ENCODE results near the gene ANKRD16. TPM values are rescaled to one million over a fixed set of nuclear protein-coding genes. Genes with fewer than 3 reads are reported as not detected.
"Not testable (repeated sequence)": the region's sequence is repeated elsewhere in the genome, so short reads cannot be mapped to it uniquely, and the experiment has no call there.

The ANKRD16 gene
- total RNA-seq, 1 donor from 2014 or later: 9.2 TPM

DNA sequence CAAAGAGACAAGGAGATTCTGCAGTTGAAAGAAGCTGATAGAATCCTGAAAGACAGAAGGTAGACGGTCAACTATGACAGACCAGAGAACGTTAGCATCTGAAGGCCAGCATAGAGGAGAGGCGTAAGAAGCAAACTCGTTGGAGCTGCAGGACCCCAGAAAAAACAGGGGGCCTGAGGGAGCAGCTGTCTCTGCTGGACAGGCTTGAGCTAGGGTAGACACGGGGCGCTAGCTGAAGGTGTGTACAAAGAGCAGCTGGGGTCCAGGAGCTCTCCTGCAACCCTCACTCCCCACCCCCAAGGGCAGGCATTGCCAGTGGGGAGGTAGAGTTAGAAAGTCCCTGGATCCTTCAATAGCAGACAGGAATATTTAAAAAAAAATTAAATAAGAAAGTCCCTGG lies 61.9 kb downstream of the ANKRD16 start:
- no peak for DNase-seq
- H3K36me3 Mint-ChIP-seq (ENCODE audit: low read depth): no peaks in the 10 kb centered on the region
- no peak overlapping the region for H3K4me3 Mint-ChIP-seq
- TF ChIP-seq, protein P1, sequence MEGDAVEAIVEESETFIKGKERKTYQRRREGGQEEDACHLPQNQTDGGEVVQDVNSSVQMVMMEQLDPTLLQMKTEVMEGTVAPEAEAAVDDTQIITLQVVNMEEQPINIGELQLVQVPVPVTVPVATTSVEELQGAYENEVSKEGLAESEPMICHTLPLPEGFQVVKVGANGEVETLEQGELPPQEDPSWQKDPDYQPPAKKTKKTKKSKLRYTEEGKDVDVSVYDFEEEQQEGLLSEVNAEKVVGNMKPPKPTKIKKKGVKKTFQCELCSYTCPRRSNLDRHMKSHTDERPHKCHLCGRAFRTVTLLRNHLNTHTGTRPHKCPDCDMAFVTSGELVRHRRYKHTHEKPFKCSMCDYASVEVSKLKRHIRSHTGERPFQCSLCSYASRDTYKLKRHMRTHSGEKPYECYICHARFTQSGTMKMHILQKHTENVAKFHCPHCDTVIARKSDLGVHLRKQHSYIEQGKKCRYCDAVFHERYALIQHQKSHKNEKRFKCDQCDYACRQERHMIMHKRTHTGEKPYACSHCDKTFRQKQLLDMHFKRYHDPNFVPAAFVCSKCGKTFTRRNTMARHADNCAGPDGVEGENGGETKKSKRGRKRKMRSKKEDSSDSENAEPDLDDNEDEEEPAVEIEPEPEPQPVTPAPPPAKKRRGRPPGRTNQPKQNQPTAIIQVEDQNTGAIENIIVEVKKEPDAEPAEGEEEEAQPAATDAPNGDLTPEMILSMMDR (IDR thresholded peaks at IDR 0.05): no peak
- ATAC-seq (ENCODE audit: low read depth): no peak
- H3K9me3 Mint-ChIP-seq: no peaks in the 10 kb centered on the region
- peaks cover 13% of the 10 kb centered on the region for H3K4me1 Mint-ChIP-seq
- no peak overlapping the region for H3K27ac Mint-ChIP-seq
- no peaks in the 10 kb centered on the region for H3K27me3 Mint-ChIP-seq
- POLR2A ChIA-PET: interaction anchor here (0.5 to 2.1 kb wide), 3 partner anchors 10 to 26 kb away, joined by 3 to 16 read pairs (median 10); no protein-coding TSS in a partner anchor
- CTCF ChIA-PET: no interaction called here
- intact Hi-C loops (cut with micrococcal nuclease): no loop called here

DNA sequence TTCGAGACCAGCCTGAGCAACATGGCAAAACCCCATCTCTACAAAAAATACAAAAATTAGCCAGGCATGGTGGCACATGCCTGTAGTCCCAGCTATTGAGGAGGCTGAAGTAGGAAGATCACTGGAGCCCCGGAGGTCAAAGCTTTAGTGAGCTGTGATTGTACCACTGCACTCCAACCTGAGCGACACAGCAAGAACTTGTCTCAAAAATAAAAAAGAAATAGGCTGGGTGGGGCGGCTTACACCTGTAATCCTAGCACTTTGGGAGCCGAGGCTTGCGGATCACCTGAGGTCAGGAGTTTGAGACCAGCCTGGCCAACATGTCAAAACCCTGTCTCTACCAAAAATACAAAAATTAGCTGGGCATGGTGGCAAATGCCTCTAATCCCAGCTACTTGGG lies 63.2 kb downstream of the ANKRD16 start:
- ChIA-PET POLR2A (interaction anchor here (1.3 to 2.1 kb wide), 2 partner anchors 9 to 26 kb away, joined by 3 to 16 read pairs; no protein-coding TSS in a partner anchor), CTCF (interaction anchor here (0.6 kb wide), 1 partner anchor 38 kb away, joined by 3 read pairs; no protein-coding TSS in a partner anchor)
- H3K4me1 Mint-ChIP-seq: peaks cover 19% of the 10 kb centered on the region

DNA sequence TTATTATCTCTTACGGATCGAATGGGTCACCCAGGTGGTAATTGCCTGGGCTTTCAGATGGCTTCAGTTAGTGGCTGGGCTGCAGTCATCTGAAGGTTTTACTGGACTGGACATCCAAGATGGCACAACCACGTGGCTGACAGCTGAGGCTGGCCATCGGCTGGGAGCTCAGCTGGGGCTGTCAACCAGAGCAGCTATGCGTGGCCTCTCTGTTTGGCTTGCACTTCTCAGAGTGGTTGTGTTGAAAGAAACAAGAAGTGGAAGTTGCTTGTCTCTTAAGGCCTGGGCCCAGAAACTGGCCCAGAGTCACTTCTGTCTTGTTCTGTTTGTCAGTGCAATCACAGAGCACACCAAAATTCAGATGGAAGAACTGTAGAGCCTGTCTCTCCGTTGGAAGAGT lies 70.8 kb downstream of the ANKRD16 start:
- ChIA-PET CTCF (interaction anchor here (0.6 to 2.4 kb wide), 8 partner anchors 11 to 378 kb away, joined by 3 to 8 read pairs (median 4); no protein-coding TSS in a partner anchor), POLR2A (interaction anchor here (0.7 to 9.6 kb wide), 12 partner anchors 9 to 263 kb away, joined by 3 to 373 read pairs (median 10); partner anchors contain the start of genes ANKRD16 and FBH1)
- DNase-seq: no peak
- intact Hi-C loops (cut with micrococcal nuclease): loop anchor here (1.0 kb wide), 1 partner anchor 11 kb away; no protein-coding TSS in a partner anchor
- peak overlapping the region; percentile 94 for H3K27ac Mint-ChIP-seq
- TF ChIP-seq, protein P1 (IDR thresholded peaks at IDR 0.05): no peak
- H3K27me3 Mint-ChIP-seq: no peaks in the 10 kb centered on the region
- peaks cover 3% of the 10 kb centered on the region for H3K36me3 Mint-ChIP-seq (ENCODE audit: low read depth)
- no peaks in the 10 kb centered on the region for H3K9me3 Mint-ChIP-seq
- peak overlapping the region; percentile 75 for H3K4me3 Mint-ChIP-seq
- ATAC-seq (ENCODE audit: low read depth): peak; percentile 51
- H3K4me1 Mint-ChIP-seq: peaks cover 74% of the 10 kb centered on the region

More for the DNA sequence above, 63.2 kb downstream of the ANKRD16 start:
- H3K36me3 Mint-ChIP-seq (ENCODE audit: low read depth); DNase-seq; ATAC-seq (ENCODE audit: low read depth); H3K4me3 Mint-ChIP-seq; H3K27ac Mint-ChIP-seq; intact Hi-C loops (cut with micrococcal nuclease); H3K27me3 Mint-ChIP-seq; H3K9me3 Mint-ChIP-seq: not testable (repeated sequence)

DNA sequence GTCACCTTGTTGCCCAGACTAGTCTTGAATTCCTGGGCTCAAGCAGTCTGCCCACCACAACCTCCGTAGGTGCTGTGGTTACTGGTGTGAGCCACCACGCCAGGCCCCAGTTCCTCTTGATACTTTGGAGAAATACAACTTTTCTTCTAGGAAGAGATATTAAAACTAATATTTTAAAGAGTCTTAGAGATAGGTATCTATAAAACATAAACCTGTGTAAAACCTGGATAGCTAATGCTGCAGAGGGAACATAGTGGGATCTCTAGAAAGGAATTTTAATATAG lies 71.7 kb downstream of the ANKRD16 start:
- ChIA-PET CTCF (interaction anchor here (1.5 to 2.4 kb wide), 6 partner anchors 23 to 59 kb away, joined by 4 to 8 read pairs (median 6); no protein-coding TSS in a partner anchor), POLR2A (interaction anchor here (1.3 to 9.6 kb wide), 9 partner anchors 8 to 72 kb away, joined by 7 to 373 read pairs (median 15); partner anchors contain the start of genes ANKRD16 and FBH1)
- Mint-ChIP-seq H3K36me3 (ENCODE audit: low read depth) (peaks cover 7% of the 10 kb centered on the region), H3K27me3 (no peaks in the 10 kb centered on the region), H3K9me3 (no peaks in the 10 kb centered on the region), H3K27ac (peak overlapping the region; percentile 94), H3K4me3 (peak overlapping the region; percentile 61), H3K4me1 (peaks cover 74% of the 10 kb centered on the region)
- DNase-seq: no peak
- intact Hi-C loops (cut with micrococcal nuclease): no loop called here
- ATAC-seq (ENCODE audit: low read depth): no peak
- TF ChIP-seq, protein P1 (IDR thresholded peaks at IDR 0.05): no peak

DNA sequence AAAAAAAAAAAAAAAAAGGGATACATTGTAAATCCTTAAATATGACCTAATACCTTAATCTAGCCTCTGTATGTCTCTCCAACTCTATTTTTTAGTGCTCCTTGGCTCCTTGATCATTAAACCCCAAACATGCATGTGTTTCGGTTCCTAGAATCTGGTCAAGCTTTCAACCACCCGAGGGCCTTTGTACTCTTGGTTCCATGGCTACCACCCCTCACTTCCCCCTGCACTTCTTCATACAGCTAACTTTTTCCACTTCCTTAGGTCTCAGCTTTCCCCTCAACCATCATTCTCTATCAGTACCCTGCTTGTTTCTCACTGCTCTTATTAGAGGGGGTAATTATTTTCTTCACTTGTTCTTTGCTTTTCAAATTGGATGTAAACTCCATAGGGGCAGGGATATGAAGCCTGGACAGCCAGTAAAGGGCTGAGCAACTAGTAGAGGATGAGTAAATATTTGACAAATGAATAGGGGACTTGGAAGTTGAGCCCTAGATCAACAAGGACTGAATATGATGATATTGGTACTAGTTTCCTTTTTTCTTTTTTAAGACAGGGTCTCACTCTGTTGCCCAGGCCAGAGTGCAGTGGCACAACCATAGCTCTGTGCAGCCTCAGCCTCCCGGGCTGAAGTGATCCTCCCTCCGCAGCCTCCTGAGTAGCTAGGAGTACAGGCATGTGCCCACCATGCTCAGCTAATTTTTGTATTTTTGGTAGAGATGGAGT lies 72.2 kb downstream of the ANKRD16 start:
- intact Hi-C loops (cut with micrococcal nuclease): loop anchor here (1.0 kb wide), 2 partner anchors 23 to 35 kb away; no protein-coding TSS in a partner anchor
- peaks cover 74% of the 10 kb centered on the region for H3K4me1 Mint-ChIP-seq
- H3K9me3 Mint-ChIP-seq: no peaks in the 10 kb centered on the region
- H3K27me3 Mint-ChIP-seq: no peaks in the 10 kb centered on the region
- H3K27ac Mint-ChIP-seq: peak overlapping the region; percentile 94
- ChIA-PET CTCF (interaction anchor here (1.5 to 2.4 kb wide), 6 partner anchors 23 to 60 kb away, joined by 4 to 8 read pairs (median 6); no protein-coding TSS in a partner anchor), POLR2A (interaction anchor here (0.6 to 9.6 kb wide), 14 partner anchors 8 to 133 kb away, joined by 3 to 373 read pairs (median 12); partner anchors contain the start of genes ANKRD16 and FBH1)
- peaks cover 8% of the 10 kb centered on the region for H3K36me3 Mint-ChIP-seq (ENCODE audit: low read depth)
- DNase-seq: no peak
- TF ChIP-seq, protein P1 (IDR thresholded peaks at IDR 0.05): no peak
- H3K4me3 Mint-ChIP-seq: peak overlapping the region; percentile 61
- peak; percentile 16 for ATAC-seq (ENCODE audit: low read depth)

Data from activated B cell treated with CpG ODN at 0.5 μM for 24 hours (primary cell).